ENCODE data around the gene SPON1. TPM values are rescaled to one million over a fixed set of nuclear protein-coding genes. Genes with fewer than 3 reads are reported as not detected.

The SPON1 gene
- total RNA-seq, 1 experiment from 2014 or later, result not detected

- TF ChIP-seq EZH2 (IDR thresholded peaks at IDR 0.05; ENCODE audit: low read length, unreplicated experiment) (no peak), EZH2phosphoT487 (IDR thresholded peaks at IDR 0.05; ENCODE audit: borderline replicate concordance, low read length) (no peak), CTCF (conservative IDR thresholded peaks at IDR 0.05; ENCODE audit: low read depth, low read length) (no peak)
- H4K20me1 ChIP-seq (ENCODE audit: low read length), result no peaks in the 10 kb centered on the region
- POLR2A ChIA-PET (ENCODE audit: unreplicated experiment), result no interaction called here
- DNase-seq, result no peak
- no peak for ATAC-seq
- no peaks in the 10 kb centered on the region for H3F3A ChIP-seq (ENCODE audit: low read length, unreplicated experiment)
- no peak overlapping the region for H3K27ac ChIP-seq (ENCODE audit: low read length)
- intact Hi-C loops (cut with micrococcal nuclease), result no loop called here
- no peaks in the 10 kb centered on the region for H3K36me3 ChIP-seq (ENCODE audit: low read depth, low read length)
- H3K4me1 ChIP-seq (ENCODE audit: insufficient read depth, low read length), result peaks cover 41% of the 10 kb centered on the region
- no TSS peak for BruUV-seq (replicated peaks)
- no peaks in the 10 kb centered on the region for H3K9me3 ChIP-seq (ENCODE audit: low read length)
- H3K79me2 ChIP-seq (ENCODE audit: low read length), result no peaks in the 10 kb centered on the region
- no peaks in the 10 kb centered on the region for H3K27me3 ChIP-seq (ENCODE audit: low read length)
- no peak overlapping the region for H3K4me2 ChIP-seq (ENCODE audit: low read length)
- no peaks in the 10 kb centered on the region for H3K9me2 ChIP-seq (replicated peaks; ENCODE audit: low read length)
- H2AFZ ChIP-seq (ENCODE audit: low read length), result no peak overlapping the region
- H3K4me3 ChIP-seq (ENCODE audit: low read length), result no peak overlapping the region
- H3K9ac ChIP-seq (ENCODE audit: low read length), result no peak overlapping the region
- CTCF ChIA-PET, result no interaction called here
Observed at GRCh38 chr11:13926981-13927380, 35.5 kb upstream of the SPON1 start.

- H3K79me2 ChIP-seq (ENCODE audit: low read length), result no peaks in the 10 kb centered on the region
- CTCF ChIA-PET, result no interaction called here
Observed at GRCh38 chr11:13927481-13927880, 35.0 kb upstream of the SPON1 start.

More at GRCh38 chr11:13927481-13927880, 35.0 kb upstream of the SPON1 start:
- Histone ChIP-seq H2AFZ (ENCODE audit: low read length) (no peak overlapping the region), H3K9ac (ENCODE audit: low read length) (no peak overlapping the region), H4K20me1 (ENCODE audit: low read length) (no peaks in the 10 kb centered on the region), H3K36me3 (ENCODE audit: low read depth, low read length) (no peaks in the 10 kb centered on the region), H3K27ac (ENCODE audit: low read length) (no peak overlapping the region), H3K9me2 (replicated peaks; ENCODE audit: low read length) (no peaks in the 10 kb centered on the region), H3F3A (ENCODE audit: low read length, unreplicated experiment) (no peaks in the 10 kb centered on the region), H3K4me2 (ENCODE audit: low read length) (no peak overlapping the region), H3K4me1 (ENCODE audit: insufficient read depth, low read length) (peaks cover 41% of the 10 kb centered on the region), H3K4me3 (ENCODE audit: low read length) (no peak overlapping the region), H3K27me3 (ENCODE audit: low read length) (no peaks in the 10 kb centered on the region), H3K9me3 (ENCODE audit: low read length) (no peaks in the 10 kb centered on the region)
- BruUV-seq (replicated peaks), result no TSS peak
- POLR2A ChIA-PET (ENCODE audit: unreplicated experiment), result no interaction called here
- TF ChIP-seq EZH2phosphoT487 (IDR thresholded peaks at IDR 0.05; ENCODE audit: borderline replicate concordance, low read length) (no peak), CTCF (conservative IDR thresholded peaks at IDR 0.05; ENCODE audit: low read depth, low read length) (no peak), EZH2 (IDR thresholded peaks at IDR 0.05; ENCODE audit: low read length, unreplicated experiment) (no peak)
- ATAC-seq (no peak), DNase-seq (no peak)
- intact Hi-C loops (cut with micrococcal nuclease), result no loop called here
